Activated B cell treated with CpG ODN at 0.5 μM for 24 hours (primary cell): ENCODE results near the gene MDN1. TPM values are rescaled to one million over a fixed set of nuclear protein-coding genes. Genes with fewer than 3 reads are reported as not detected.
"Not testable (repeated sequence)": the region's sequence is repeated elsewhere in the genome, so short reads cannot be mapped to it uniquely, and the experiment has no call there.

ENCODE experiments used
- ATAC-seq: fragments of 200-7000 bp; cut with Tn5 transposase; one replicate; pipeline ENCODE4 v1.10.0; 2021; ENCODE audit warnings: low read depth, mild to moderate bottlenecking, moderate library complexity
- CTCF ChIA-PET: fragments of 350-600 bp; sonication (Branson Sonifier 250); formaldehyde crosslinking; loops from one replicate; lab custom pipeline; 2021; ENCODE audit warnings: antibody characterized with exemption; lab: Charles Lee
- POLR2A ChIA-PET: fragments of 350-600 bp; sonication (Branson Sonifier 250); formaldehyde crosslinking; loops from one replicate; lab custom pipeline; 2021; ENCODE audit warnings: antibody characterized with exemption; lab: Charles Lee
- DNase-seq: peaks from one replicate; pipeline ENCODE4 v3.0.0; 2022
- H3K27ac Mint-ChIP-seq: one replicate; pipeline ENCODE4 v1.8.0; 2020; ENCODE audit warnings: mixed read lengths
- H3K27me3 Mint-ChIP-seq: one replicate; pipeline ENCODE4 v1.8.0; 2021; ENCODE audit warnings: mixed read lengths
- H3K36me3 Mint-ChIP-seq: one replicate; pipeline ENCODE4 v1.8.0; 2021; ENCODE audit warnings: low read depth, mixed read lengths
- H3K4me1 Mint-ChIP-seq: one replicate; pipeline ENCODE4 v1.8.0; 2021; ENCODE audit warnings: mixed read lengths
- H3K4me3 Mint-ChIP-seq: one replicate; pipeline ENCODE4 v1.8.0; 2020; ENCODE audit warnings: mild to moderate bottlenecking, mixed read lengths
- H3K9me3 Mint-ChIP-seq: one replicate; pipeline ENCODE4 v1.8.0; 2020; ENCODE audit warnings: mixed read lengths
- intact Hi-C: fragments of 100-400 bp; cut with micrococcal nuclease; formaldehyde crosslinking; loops from one replicate; pipeline ENCODE4 v1.15.1; 2024
- total RNA-seq: library from RNA; stranded (reverse); gene quantifications from 2 replicates; pipeline ENCODE4 v1.2.3, GENCODE V29; 2022
- TF ChIP-seq, protein P1 (sequence below): fragments of 200-600 bp; IDR thresholded peaks from one replicate; pipeline ENCODE4 v1.8.0; 2022; ENCODE audit warnings: antibody characterized with exemption, mild to moderate bottlenecking

MDN1 gene
- total RNA-seq, 1 donor from 2014 or later: 65.4 TPM

DNA sequence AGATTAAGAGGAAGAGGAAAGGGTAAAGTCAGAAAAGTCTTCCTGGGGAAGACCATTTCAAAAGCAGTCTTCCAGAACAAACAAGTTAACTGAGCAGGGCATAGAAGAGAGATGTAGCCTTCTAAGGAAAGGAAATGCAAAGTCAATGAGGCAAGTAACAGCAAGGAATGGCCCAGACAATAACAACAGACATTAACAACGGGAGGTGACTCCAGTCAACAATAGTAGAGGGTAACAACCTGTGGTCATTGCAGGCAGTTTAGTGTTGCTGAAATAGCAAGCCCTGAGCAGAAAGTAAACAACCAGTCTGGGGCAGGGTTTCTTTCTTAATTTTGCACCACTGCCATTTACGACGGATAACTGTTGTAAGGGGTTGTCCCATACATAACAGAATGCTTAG, 2.1 kb downstream of the MDN1 start:
- intact Hi-C loops: loop anchor here (5.0 kb wide), 1 partner anchor 40 kb away; no protein-coding TSS in a partner anchor
- Mint-ChIP-seq H3K9me3 (no peaks in the 10 kb centered on the region), H3K4me1 (peaks cover 38% of the 10 kb centered on the region), H3K36me3 (peaks cover 14% of the 10 kb centered on the region), H3K27ac (peak overlapping the region; percentile 13), H3K27me3 (no peaks in the 10 kb centered on the region), H3K4me3 (peak overlapping the region; percentile 24)
- POLR2A ChIA-PET: no interaction called here
- ATAC-seq (no peak), DNase-seq (no peak)
- CTCF ChIA-PET: no interaction called here
- TF ChIP-seq, protein P1, sequence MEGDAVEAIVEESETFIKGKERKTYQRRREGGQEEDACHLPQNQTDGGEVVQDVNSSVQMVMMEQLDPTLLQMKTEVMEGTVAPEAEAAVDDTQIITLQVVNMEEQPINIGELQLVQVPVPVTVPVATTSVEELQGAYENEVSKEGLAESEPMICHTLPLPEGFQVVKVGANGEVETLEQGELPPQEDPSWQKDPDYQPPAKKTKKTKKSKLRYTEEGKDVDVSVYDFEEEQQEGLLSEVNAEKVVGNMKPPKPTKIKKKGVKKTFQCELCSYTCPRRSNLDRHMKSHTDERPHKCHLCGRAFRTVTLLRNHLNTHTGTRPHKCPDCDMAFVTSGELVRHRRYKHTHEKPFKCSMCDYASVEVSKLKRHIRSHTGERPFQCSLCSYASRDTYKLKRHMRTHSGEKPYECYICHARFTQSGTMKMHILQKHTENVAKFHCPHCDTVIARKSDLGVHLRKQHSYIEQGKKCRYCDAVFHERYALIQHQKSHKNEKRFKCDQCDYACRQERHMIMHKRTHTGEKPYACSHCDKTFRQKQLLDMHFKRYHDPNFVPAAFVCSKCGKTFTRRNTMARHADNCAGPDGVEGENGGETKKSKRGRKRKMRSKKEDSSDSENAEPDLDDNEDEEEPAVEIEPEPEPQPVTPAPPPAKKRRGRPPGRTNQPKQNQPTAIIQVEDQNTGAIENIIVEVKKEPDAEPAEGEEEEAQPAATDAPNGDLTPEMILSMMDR: no peak

DNA sequence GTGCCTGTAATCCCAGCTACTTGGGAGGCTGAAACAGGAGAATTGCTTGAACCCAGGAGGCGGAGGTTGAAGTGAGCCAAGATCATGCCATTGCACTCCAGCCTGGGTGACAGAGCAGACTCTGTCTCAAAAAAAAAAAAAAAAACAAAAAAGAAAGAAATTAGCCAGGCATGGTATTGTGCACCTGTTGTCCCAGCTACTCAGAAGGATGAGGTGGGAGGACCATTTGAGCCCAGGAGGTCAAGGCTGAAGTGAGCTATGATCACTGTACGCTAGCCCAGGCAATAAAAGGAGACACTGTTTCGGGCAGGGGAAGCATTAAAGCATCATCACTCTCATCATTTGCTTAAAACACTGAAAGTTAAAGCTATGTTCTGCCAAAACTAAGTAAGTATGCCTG, 6.2 kb downstream of the MDN1 start:
- H3K4me1 Mint-ChIP-seq: peaks cover 22% of the 10 kb centered on the region
- H3K27ac Mint-ChIP-seq, H3K9me3 Mint-ChIP-seq, H3K27me3 Mint-ChIP-seq, POLR2A ChIA-PET, intact Hi-C loops, H3K4me3 Mint-ChIP-seq, H3K36me3 Mint-ChIP-seq, CTCF ChIA-PET, DNase-seq, ATAC-seq: not testable (repeated sequence)

DNA sequence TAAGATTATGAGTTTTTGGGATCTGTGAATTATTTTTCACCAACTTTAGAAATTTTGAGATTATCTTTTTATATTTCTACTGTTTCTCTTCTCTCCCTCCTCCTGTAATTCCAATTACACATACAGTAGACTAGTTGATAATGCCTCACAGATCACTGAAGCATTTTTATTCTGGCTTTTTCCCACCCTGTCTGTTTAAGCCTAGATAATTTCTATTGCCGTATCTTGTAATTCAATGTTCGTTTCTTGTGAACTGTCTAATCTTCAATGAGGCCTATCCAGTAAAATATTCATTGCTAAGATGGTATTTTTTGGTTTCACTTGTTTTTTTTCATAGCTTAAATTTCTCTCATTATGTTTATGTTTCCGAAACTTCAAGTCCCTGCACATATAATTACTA, 12.0 kb downstream of the MDN1 start:
- peaks cover 10% of the 10 kb centered on the region for H3K36me3 Mint-ChIP-seq
- TF ChIP-seq, protein P1: no peak
- ATAC-seq (no peak), DNase-seq (no peak)
- CTCF ChIA-PET: no interaction called here
- no peak overlapping the region for H3K4me3 Mint-ChIP-seq
- H3K9me3 Mint-ChIP-seq: no peaks in the 10 kb centered on the region
- POLR2A ChIA-PET: no interaction called here
- intact Hi-C loops: no loop called here
- no peak overlapping the region for H3K27ac Mint-ChIP-seq
- H3K27me3 Mint-ChIP-seq: no peaks in the 10 kb centered on the region
- H3K4me1 Mint-ChIP-seq: no peaks in the 10 kb centered on the region

DNA sequence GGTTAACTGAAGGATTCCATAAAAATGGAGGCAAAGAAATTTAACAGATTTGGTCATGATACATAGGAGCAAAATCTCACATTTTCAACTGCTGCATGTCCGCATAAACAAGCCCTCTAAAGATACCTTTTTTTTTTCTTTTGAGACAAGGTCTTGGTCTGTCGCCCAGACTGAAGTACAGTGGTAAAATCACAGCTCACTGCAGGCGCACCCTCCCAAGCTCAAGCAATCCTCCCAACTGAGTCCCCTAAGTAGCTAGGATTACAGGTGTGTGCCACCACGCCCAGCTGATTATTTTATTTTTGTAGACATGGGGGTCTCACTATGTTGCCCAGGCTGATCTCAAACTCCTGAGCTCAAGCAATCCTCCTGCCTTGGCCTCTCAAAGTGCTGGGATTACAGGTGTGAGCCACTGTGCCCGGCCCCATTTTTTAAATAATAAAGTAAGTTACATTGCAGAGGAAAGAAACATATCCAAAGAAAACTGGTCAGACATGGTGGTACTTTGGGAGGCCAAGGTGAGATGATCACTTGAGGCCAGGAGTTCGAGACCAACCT, 13.7 kb downstream of the MDN1 start:
- TF ChIP-seq, protein P1: no peak
- DNase-seq: no peak
- Mint-ChIP-seq H3K27me3 (no peaks in the 10 kb centered on the region), H3K4me1 (no peaks in the 10 kb centered on the region), H3K27ac (no peak overlapping the region), H3K4me3 (no peak overlapping the region), H3K9me3 (no peaks in the 10 kb centered on the region), H3K36me3 (peaks cover 25% of the 10 kb centered on the region)
- CTCF ChIA-PET: no interaction called here
- POLR2A ChIA-PET: no interaction called here
- no peak for ATAC-seq
- intact Hi-C loops: no loop called here

DNA sequence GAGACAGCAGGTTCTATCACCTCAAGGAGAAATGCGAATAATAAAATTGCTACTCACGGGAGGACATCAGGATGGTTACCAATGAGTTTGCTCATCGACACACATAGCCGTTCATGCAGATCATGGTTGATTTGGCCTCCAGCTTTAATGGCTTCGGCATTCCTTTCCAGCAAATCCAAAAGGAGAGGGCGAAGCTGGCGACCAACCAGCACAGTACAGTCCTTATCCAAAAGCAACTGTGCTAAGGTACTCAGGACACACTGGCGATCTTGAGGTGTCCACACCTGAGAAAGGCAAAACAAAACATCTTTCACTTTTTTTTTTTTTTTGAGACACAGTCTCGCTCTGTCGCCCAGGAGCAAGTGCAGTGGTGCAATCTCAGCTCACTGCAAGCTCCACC, 16.3 kb downstream of the MDN1 start:
- DNase-seq (no peak), ATAC-seq (no peak)
- Mint-ChIP-seq H3K4me1 (peaks cover 3% of the 10 kb centered on the region), H3K36me3 (peaks cover 39% of the 10 kb centered on the region), H3K4me3 (no peak overlapping the region), H3K27ac (no peak overlapping the region), H3K27me3 (no peaks in the 10 kb centered on the region), H3K9me3 (no peaks in the 10 kb centered on the region)
- intact Hi-C loops: no loop called here
- ChIA-PET CTCF (no interaction called here), POLR2A (no interaction called here)
- TF ChIP-seq, protein P1: no peak

DNA sequence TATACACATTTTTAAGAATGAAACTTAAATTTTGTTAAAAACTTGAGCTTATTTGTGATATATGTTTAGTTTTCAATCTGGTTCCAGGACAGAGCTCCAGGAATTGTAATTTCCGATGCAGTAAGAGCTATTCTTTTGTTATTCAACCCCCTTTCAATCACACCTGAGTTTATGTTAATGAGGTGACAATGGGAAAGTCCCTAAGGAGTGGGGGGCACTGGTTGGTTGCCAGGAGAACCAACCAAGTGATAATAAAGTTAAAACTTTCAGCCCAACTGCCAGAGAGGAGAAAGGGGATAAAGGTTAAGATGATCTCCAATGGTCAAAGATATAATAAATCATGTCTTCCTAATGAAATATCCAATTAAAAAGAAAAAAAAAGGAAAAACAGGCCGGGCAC, 19.8 kb downstream of the MDN1 start:
- intact Hi-C loops: no loop called here
- no peaks in the 10 kb centered on the region for H3K27me3 Mint-ChIP-seq
- POLR2A ChIA-PET: interaction anchor here (1.1 kb wide), 1 partner anchor 20 kb away, joined by 3 read pairs; the partner anchor contains the start of gene MDN1
- peaks cover 51% of the 10 kb centered on the region for H3K36me3 Mint-ChIP-seq
- no peak overlapping the region for H3K27ac Mint-ChIP-seq
- CTCF ChIA-PET: no interaction called here
- no peak overlapping the region for H3K4me3 Mint-ChIP-seq
- DNase-seq: no peak
- H3K9me3 Mint-ChIP-seq: no peaks in the 10 kb centered on the region
- ATAC-seq: no peak
- TF ChIP-seq, protein P1: no peak
- peaks cover 4% of the 10 kb centered on the region for H3K4me1 Mint-ChIP-seq
